K562 (cell line): ENCODE measurements around the gene SLC3A2. TPM values are rescaled to one million over a fixed set of nuclear protein-coding genes. Genes with fewer than 3 reads are reported as not detected.

ENCODE experiments used
- BCL6 ChIP-seq: fragments of 250-450 bp; sonication (Bioruptor Pico); IDR thresholded peaks from 2 replicates; pipeline ENCODE4 v1.4.0; 2020
- CBFB ChIP-seq: sonication (generic); formaldehyde crosslinking; IDR thresholded peaks from 2 replicates; pipeline ENCODE4 v1.4.0; 2020; ENCODE audit warnings: mild to moderate bottlenecking, missing genetic modification reagents
- ETV1 ChIP-seq: fragments of 450-650 bp; conservative IDR thresholded peaks from 2 replicates; pipeline ENCODE4 v1.6.1; 2016; ENCODE audit warnings: missing genetic modification characterization, control low read depth, low read depth, missing compliant biosample characterization
- FUS ChIP-seq: fragments of 200-400 bp; formaldehyde crosslinking; optimal IDR thresholded peaks from 2 replicates; pipeline ENCODE3; 2017; ENCODE audit warnings: low read depth, low read length
- GATA2 ChIP-seq: sonication (generic); formaldehyde crosslinking; IDR thresholded peaks from 2 replicates; pipeline ENCODE4 v1.4.0; 2020; ENCODE audit warnings: mild to moderate bottlenecking, missing genetic modification reagents
- HIVEP1 ChIP-seq: fragments of 250-450 bp; sonication (Bioruptor Pico); IDR thresholded peaks from 2 replicates; pipeline ENCODE4 v1.4.0; 2020; ENCODE audit warnings: mild to moderate bottlenecking
- HSF4 ChIP-seq: fragments of 250-450 bp; sonication (Bioruptor Pico); IDR thresholded peaks from 2 replicates; pipeline ENCODE4 v2.1.2; 2022; ENCODE audit warnings: mild to moderate bottlenecking, moderate library complexity, borderline replicate concordance
- KDM1A ChIP-seq, 2 experiments: fragments of 450-650 bp; IDR thresholded peaks; 2 replicates each; pipeline ENCODE4 v1.6.1; 2016; ENCODE audit warnings: mild to moderate bottlenecking in 2 of 2
- L3MBTL2 ChIP-seq: fragments of 450-650 bp; IDR thresholded peaks from 2 replicates; pipeline ENCODE4 v1.6.1; 2016; ENCODE audit warnings: mild to moderate bottlenecking, moderate library complexity
- LCOR ChIP-seq: sonication (generic); formaldehyde crosslinking; IDR thresholded peaks from 2 replicates; pipeline ENCODE4 v1.8.0; 2022; ENCODE audit warnings: mild to moderate bottlenecking, missing genetic modification reagents
- MAZ ChIP-seq, 2 experiments: fragments of 450-650 bp in 1 of 2; sonication (generic) in 1 of 2; formaldehyde crosslinking; IDR thresholded peaks in 1 of 2; conservative IDR thresholded peaks in 1 of 2; 2 replicates each; pipeline versions ENCODE4 v1.4.0 to v1.5.0; 2020; ENCODE audit warnings: mild to moderate bottlenecking in 1 of 2, missing genetic modification reagents in 1 of 2
- POLR2AphosphoS2 ChIP-seq: IDR thresholded peaks from 2 replicates; pipeline ENCODE4 v1.6.1; 2012; ENCODE audit warnings: low read length, improper control_type of control experiment
- POLR2AphosphoS5 ChIP-seq: IDR thresholded peaks from 2 replicates; pipeline ENCODE4 v1.6.1; 2011; ENCODE audit warnings: mild to moderate bottlenecking, low read depth, low read length, moderate library complexity; ENCODE audit not compliant: control insufficient read depth, insufficient read depth
- SMAD2 ChIP-seq: fragments of 150-350 bp; IDR thresholded peaks from 2 replicates; pipeline ENCODE4 v1.6.1; 2014; ENCODE audit warnings: low read depth, mild to moderate bottlenecking, low read length
- SMARCC2 ChIP-seq: fragments of 450-650 bp; IDR thresholded peaks from 2 replicates; pipeline ENCODE4 v1.6.1; 2017; ENCODE audit warnings: antibody characterized with exemption, moderate library complexity, mild to moderate bottlenecking, low read depth
- TARDBP ChIP-seq: fragments of 450-650 bp; IDR thresholded peaks from 2 replicates; pipeline ENCODE4 v1.6.1; 2016
- TCF7L2 ChIP-seq: fragments of 150-350 bp; IDR thresholded peaks from 2 replicates; pipeline ENCODE4 v1.6.1; 2016; ENCODE audit warnings: low read depth, mild to moderate bottlenecking, low read length, moderate library complexity
- ZC3H8 ChIP-seq: fragments of 450-650 bp; IDR thresholded peaks from 2 replicates; pipeline ENCODE4 v1.6.1; 2017
- ZFX ChIP-seq: sonication (generic); formaldehyde crosslinking; IDR thresholded peaks from 2 replicates; pipeline ENCODE4 v1.8.0; 2022; ENCODE audit warnings: mild to moderate bottlenecking, missing genetic modification reagents, moderate library complexity
- ZNF239 ChIP-seq: fragments of 250-450 bp; sonication (Bioruptor Pico); IDR thresholded peaks from 2 replicates; pipeline ENCODE4 v1.4.0; 2020; ENCODE audit warnings: mild to moderate bottlenecking
- ZNF263 ChIP-seq: sonication (generic); formaldehyde crosslinking; IDR thresholded peaks from 2 replicates; pipeline ENCODE4 v1.8.0; 2022; ENCODE audit warnings: mild to moderate bottlenecking, missing genetic modification reagents, borderline replicate concordance
- ZNF668 ChIP-seq: fragments of 250-450 bp; sonication (Bioruptor Pico); IDR thresholded peaks from 2 replicates; pipeline ENCODE4 v1.8.0; 2022; ENCODE audit warnings: mild to moderate bottlenecking, inconsistent platforms
- polyA plus RNA-seq, 8 experiments: library from polyadenylated mRNA; depleted of rRNA in 4 of 8; stranded (reverse) in 5 of 8; unstranded in 3 of 8; fragments of >200 nt; fragmentation: Nextera tagmentation in 2 of 8; fragmentation: Illumina TruSeq in 1 of 8; extraction: Ambion mirVana in 2 of 8; extraction: Trizol in 1 of 8; gene quantifications; 2 replicates each; pipeline versions ENCODE4 v1.2.1 to v1.2.3, GENCODE V29; 2011 to 2014; ENCODE audit warnings: inconsistent platforms in 1 of 8, missing spikeins in 1 of 8
- total RNA-seq, 7 experiments: library from RNA; depleted of rRNA in 6 of 7; stranded (reverse); fragments of >200 nt in 6 of 7; fragmentation: Illumina TruSeq in 2 of 7; extraction: Trizol in 2 of 7; gene quantifications; 2 replicates each; pipeline versions ENCODE4 v1.2.1 to v1.2.3, GENCODE V29; 2011 to 2021; ENCODE audit warnings: low replicate concordance in 1 of 7
- TF ChIP-seq, protein P1 (sequence below): sonication (generic); formaldehyde crosslinking; IDR thresholded peaks from 2 replicates; pipeline ENCODE4 v1.9.0; 2022; ENCODE audit warnings: mild to moderate bottlenecking, missing genetic modification reagents
- TF ChIP-seq, protein P2 (sequence below): fragments of 250-450 bp; sonication (Bioruptor Pico); IDR thresholded peaks from 2 replicates; pipeline ENCODE4 v1.8.0; 2021; ENCODE audit warnings: mild to moderate bottlenecking, moderate library complexity
- TF ChIP-seq, protein P3 (sequence below): IDR thresholded peaks from 2 replicates; pipeline ENCODE4 v1.6.1; 2014; ENCODE audit warnings: antibody characterized with exemption
- TF ChIP-seq, protein P4 (sequence below): fragments of 450-650 bp; formaldehyde crosslinking; IDR thresholded peaks from 2 replicates; pipeline ENCODE4 v1.4.0; 2020; ENCODE audit warnings: mild to moderate bottlenecking, moderate library complexity

Gene SLC3A2
- total and polyA plus RNA-seq, 9 of the 15 experiments (the other 6 are each of a cell fraction or from before 2014, with no cell fraction given), result 20.0 to 296 (median 214) TPM

DNA sequence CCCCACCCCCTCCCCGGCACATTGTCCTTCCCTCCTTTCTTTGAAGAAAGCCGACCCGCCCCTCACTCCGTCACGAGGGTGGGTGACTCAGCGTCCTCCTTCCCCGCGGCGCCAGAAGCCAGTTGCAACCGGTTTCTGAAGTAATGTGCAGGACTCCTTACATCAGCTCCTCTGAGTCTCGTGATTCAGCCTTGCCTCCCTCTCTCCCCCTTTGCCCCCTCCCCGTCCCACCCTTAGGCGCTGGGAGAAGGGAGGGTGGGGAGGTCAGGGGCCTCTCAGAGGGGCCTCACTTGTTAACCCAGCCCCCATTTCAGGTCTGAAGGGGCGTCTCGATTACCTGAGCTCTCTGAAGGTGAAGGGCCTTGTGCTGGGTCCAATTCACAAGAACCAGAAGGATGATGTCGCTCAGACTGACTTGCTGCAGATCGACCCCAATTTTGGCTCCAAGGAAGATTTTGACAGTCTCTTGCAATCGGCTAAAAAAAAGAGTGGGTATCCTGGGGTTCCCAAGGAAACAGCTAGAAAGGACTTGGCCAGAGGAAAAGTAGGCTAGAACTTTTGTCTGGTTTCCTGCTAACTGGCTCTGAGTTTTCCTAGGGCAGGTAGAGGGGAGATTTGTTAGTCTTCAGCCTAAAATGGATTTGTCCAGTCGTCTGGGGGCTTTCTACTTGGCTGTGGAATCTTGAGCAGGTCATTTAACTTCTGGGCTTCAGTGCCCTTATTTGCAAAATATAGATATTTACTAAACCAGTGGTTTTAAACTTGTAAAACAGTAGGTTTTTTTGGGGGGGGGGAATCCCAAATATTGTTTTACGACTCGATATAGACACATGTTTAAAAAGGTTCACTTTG, 1.1 kb downstream of the SLC3A2 start (continued):
- TF ChIP-seq KDM1A (IDR thresholded peaks at IDR 0.05) (peak in 1 of 2 experiments; percentile 62; a peak in 1 of 4 replicates), SMAD2 (no peak), GATA2 (CRISPR knock-in tag) (no peak), POLR2AphosphoS2 (peak; percentile 51; the same call in 1 of the 2 replicates), CBFB (CRISPR knock-in tag) (no peak), MAZ (CRISPR knock-in tag; conservative IDR thresholded peaks at IDR 0.05 in 1 of 2, IDR thresholded peaks at IDR 0.05 in 1 of 2) (peak; percentile 61 to 92), ZNF263 (CRISPR knock-in tag) (no peak), SMARCC2 (no peak), ZFX (CRISPR knock-in tag) (no peak), ZNF239 (CRISPR knock-in tag) (no peak), ZC3H8 (no peak), BCL6 (CRISPR knock-in tag) (no peak), TCF7L2 (peak; percentile 62; the same call in 1 of the 2 replicates), POLR2AphosphoS5 (peak; percentile 74), HSF4 (CRISPR knock-in tag) (no peak), LCOR (CRISPR knock-in tag) (0 out of 2 replicates have a peak, but pooled peaks have one; percentile 73), ETV1 (no peak), HIVEP1 (no peak), L3MBTL2 (no peak), TARDBP (no peak), ZNF668 (CRISPR knock-in tag) (no peak), FUS (no peak)
- TF ChIP-seq, protein P1, sequence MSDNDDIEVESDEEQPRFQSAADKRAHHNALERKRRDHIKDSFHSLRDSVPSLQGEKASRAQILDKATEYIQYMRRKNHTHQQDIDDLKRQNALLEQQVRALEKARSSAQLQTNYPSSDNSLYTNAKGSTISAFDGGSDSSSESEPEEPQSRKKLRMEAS, result no peak
- TF ChIP-seq, protein P2, sequence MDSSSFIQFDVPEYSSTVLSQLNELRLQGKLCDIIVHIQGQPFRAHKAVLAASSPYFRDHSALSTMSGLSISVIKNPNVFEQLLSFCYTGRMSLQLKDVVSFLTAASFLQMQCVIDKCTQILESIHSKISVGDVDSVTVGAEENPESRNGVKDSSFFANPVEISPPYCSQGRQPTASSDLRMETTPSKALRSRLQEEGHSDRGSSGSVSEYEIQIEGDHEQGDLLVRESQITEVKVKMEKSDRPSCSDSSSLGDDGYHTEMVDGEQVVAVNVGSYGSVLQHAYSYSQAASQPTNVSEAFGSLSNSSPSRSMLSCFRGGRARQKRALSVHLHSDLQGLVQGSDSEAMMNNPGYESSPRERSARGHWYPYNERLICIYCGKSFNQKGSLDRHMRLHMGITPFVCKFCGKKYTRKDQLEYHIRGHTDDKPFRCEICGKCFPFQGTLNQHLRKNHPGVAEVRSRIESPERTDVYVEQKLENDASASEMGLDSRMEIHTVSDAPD (CRISPR knock-in tag), result no peak
- TF ChIP-seq, protein P3, sequence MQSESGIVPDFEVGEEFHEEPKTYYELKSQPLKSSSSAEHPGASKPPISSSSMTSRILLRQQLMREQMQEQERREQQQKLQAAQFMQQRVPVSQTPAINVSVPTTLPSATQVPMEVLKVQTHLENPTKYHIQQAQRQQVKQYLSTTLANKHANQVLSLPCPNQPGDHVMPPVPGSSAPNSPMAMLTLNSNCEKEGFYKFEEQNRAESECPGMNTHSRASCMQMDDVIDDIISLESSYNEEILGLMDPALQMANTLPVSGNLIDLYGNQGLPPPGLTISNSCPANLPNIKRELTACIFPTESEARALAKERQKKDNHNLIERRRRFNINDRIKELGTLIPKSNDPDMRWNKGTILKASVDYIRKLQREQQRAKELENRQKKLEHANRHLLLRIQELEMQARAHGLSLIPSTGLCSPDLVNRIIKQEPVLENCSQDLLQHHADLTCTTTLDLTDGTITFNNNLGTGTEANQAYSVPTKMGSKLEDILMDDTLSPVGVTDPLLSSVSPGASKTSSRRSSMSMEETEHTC, result peak; percentile 99
- TF ChIP-seq, protein P4, sequence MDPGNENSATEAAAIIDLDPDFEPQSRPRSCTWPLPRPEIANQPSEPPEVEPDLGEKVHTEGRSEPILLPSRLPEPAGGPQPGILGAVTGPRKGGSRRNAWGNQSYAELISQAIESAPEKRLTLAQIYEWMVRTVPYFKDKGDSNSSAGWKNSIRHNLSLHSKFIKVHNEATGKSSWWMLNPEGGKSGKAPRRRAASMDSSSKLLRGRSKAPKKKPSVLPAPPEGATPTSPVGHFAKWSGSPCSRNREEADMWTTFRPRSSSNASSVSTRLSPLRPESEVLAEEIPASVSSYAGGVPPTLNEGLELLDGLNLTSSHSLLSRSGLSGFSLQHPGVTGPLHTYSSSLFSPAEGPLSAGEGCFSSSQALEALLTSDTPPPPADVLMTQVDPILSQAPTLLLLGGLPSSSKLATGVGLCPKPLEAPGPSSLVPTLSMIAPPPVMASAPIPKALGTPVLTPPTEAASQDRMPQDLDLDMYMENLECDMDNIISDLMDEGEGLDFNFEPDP, result no peak
